B cell (primary cell): ENCODE data around the gene MAP1LC3B2.

ENCODE experiments used
- CTCF ChIP-seq: fragments of 200-600 bp; IDR thresholded peaks from one replicate; pipeline ENCODE4 v1.8.0; 2022; ENCODE audit warnings: antibody characterized with exemption, mild to moderate bottlenecking
- EZH2 ChIP-seq: IDR thresholded peaks from 2 replicates; pipeline ENCODE4 v1.6.1; 2012; ENCODE audit warnings: borderline replicate concordance, low read depth, mild to moderate bottlenecking, moderate library complexity, low read length; ENCODE audit not compliant: insufficient read depth, poor library complexity, severe bottlenecking

- no peak for TF ChIP-seq CTCF
- TF ChIP-seq EZH2: no peak
Measured at GRCh38 chr12:116620492-116621191, 61.5 kb downstream of the MAP1LC3B2 start.
